ENCODE measurements around the gene OVCH2. TPM values are rescaled to one million over a fixed set of nuclear protein-coding genes. Genes with fewer than 3 reads are reported as not detected.

The OVCH2 gene
- total RNA-seq, 1 experiment from 2014 or later: 0.57 TPM

- H3K27me3 Mint-ChIP-seq (ENCODE audit: low read depth): 0 out of 2 replicates have a peak, but pooled peaks cover 4% of the 10 kb centered on the region
- DNase-seq (ENCODE audit: low spot score): no peak
- no peak for TF ChIP-seq EMX1 (CRISPR knock-in tag; IDR thresholded peaks at IDR 0.05)
- no peak for TF ChIP-seq SMAD3 (CRISPR knock-in tag; IDR thresholded peaks at IDR 0.05; ENCODE audit: borderline replicate concordance)
- TF ChIP-seq ZSCAN18 (CRISPR knock-in tag; IDR thresholded peaks at IDR 0.05): no peak
- no peak for TF ChIP-seq FOXJ3 (CRISPR knock-in tag; IDR thresholded peaks at IDR 0.05; ENCODE audit: borderline replicate concordance)
- H3K4me3 Mint-ChIP-seq: peak overlapping the region; percentile 78; the same call in 1 of the 2 replicates
- peaks cover 53% of the 10 kb centered on the region for H3K4me1 Mint-ChIP-seq
- CTCF ChIA-PET: interaction anchor here (0.8 to 1.4 kb wide), 2 partner anchors 15 to 104 kb away, joined by 3 to 4 read pairs; no protein-coding TSS in a partner anchor
- H3K27ac Mint-ChIP-seq: no peak overlapping the region
- POLR2A ChIA-PET: no interaction called here
- H3K9me3 Mint-ChIP-seq: peaks cover 6% of the 10 kb centered on the region; the same call in 1 of the 2 replicates
- no peak for ATAC-seq
- peaks cover 4% of the 10 kb centered on the region for H3K36me3 Mint-ChIP-seq
Observed at GRCh38 chr11:7675631-7676030, 30.6 kb downstream of the OVCH2 start.

- Mint-ChIP-seq H3K4me3 (peak overlapping the region; percentile 78), H3K36me3 (peaks cover 12% of the 10 kb centered on the region), H3K4me1 (peaks cover 51% of the 10 kb centered on the region), H3K27ac (peak overlapping the region; percentile 85; the same call in 1 of the 2 replicates), H3K27me3 (ENCODE audit: low read depth) (0 out of 2 replicates have a peak, but pooled peaks cover 4% of the 10 kb centered on the region), H3K9me3 (no peaks in the 10 kb centered on the region)
- POLR2A ChIA-PET: interaction anchor here (1.7 to 2.5 kb wide), 2 partner anchors 17 to 21 kb away, joined by 4 to 7 read pairs; no protein-coding TSS in a partner anchor
- CTCF ChIA-PET: interaction anchor here (0.7 to 1.8 kb wide), 6 partner anchors 8 to 254 kb away, joined by 3 to 7 read pairs (median 4); no protein-coding TSS in a partner anchor
- DNase-seq (ENCODE audit: low spot score) (peak; percentile 77), ATAC-seq (peak; percentile 84)
- no peak for TF ChIP-seq ATF2 (CRISPR knock-in tag; IDR thresholded peaks at IDR 0.05; ENCODE audit: borderline replicate concordance, low read depth)
- TF ChIP-seq E2F5 (CRISPR knock-in tag; IDR thresholded peaks at IDR 0.05): peak; percentile 76
- TF ChIP-seq, protein P1, sequence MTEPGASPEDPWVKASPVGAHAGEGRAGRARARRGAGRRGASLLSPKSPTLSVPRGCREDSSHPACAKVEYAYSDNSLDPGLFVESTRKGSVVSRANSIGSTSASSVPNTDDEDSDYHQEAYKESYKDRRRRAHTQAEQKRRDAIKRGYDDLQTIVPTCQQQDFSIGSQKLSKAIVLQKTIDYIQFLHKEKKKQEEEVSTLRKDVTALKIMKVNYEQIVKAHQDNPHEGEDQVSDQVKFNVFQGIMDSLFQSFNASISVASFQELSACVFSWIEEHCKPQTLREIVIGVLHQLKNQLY (CRISPR knock-in tag; IDR thresholded peaks at IDR 0.05): no peak
- TF ChIP-seq, protein P2, sequence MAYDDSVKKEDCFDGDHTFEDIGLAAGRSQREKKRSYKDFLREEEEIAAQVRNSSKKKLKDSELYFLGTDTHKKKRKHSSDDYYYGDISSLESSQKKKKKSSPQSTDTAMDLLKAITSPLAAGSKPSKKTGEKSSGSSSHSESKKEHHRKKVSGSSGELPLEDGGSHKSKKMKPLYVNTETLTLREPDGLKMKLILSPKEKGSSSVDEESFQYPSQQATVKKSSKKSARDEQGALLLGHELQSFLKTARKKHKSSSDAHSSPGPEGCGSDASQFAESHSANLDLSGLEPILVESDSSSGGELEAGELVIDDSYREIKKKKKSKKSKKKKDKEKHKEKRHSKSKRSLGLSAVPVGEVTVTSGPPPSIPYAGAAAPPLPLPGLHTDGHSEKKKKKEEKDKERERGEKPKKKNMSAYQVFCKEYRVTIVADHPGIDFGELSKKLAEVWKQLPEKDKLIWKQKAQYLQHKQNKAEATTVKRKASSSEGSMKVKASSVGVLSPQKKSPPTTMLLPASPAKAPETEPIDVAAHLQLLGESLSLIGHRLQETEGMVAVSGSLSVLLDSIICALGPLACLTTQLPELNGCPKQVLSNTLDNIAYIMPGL (CRISPR knock-in tag; IDR thresholded peaks at IDR 0.05): peak; percentile 80; the same call in 1 of the 2 replicates
- TF ChIP-seq ZNF263 (CRISPR knock-in tag; IDR thresholded peaks at IDR 0.05; ENCODE audit: low read depth): no peak
- TF ChIP-seq TCF7 (CRISPR knock-in tag; IDR thresholded peaks at IDR 0.05; ENCODE audit: low read depth): 0 out of 2 replicates have a peak, but pooled peaks have one; percentile 22
- TF ChIP-seq, protein P3, sequence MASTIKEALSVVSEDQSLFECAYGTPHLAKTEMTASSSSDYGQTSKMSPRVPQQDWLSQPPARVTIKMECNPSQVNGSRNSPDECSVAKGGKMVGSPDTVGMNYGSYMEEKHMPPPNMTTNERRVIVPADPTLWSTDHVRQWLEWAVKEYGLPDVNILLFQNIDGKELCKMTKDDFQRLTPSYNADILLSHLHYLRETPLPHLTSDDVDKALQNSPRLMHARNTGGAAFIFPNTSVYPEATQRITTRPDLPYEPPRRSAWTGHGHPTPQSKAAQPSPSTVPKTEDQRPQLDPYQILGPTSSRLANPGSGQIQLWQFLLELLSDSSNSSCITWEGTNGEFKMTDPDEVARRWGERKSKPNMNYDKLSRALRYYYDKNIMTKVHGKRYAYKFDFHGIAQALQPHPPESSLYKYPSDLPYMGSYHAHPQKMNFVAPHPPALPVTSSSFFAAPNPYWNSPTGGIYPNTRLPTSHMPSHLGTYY (CRISPR knock-in tag; IDR thresholded peaks at IDR 0.05): no peak
- TF ChIP-seq ZBTB21 (CRISPR knock-in tag; IDR thresholded peaks at IDR 0.05; ENCODE audit: borderline replicate concordance): no peak; the same call in 1 of the 2 replicates
- TF ChIP-seq ZNF532 (CRISPR knock-in tag; IDR thresholded peaks at IDR 0.05; ENCODE audit: borderline replicate concordance): no peak
- TF ChIP-seq JAZF1 (CRISPR knock-in tag; IDR thresholded peaks at IDR 0.05): no peak
- 0 out of 2 replicates have a peak, but pooled peaks have one; percentile 7 for TF ChIP-seq ETV6 (CRISPR knock-in tag; IDR thresholded peaks at IDR 0.05)
- TF ChIP-seq FOXP4 (CRISPR knock-in tag; IDR thresholded peaks at IDR 0.05): peak; percentile 76
- peak; percentile 18 for TF ChIP-seq ZNF317 (CRISPR knock-in tag; IDR thresholded peaks at IDR 0.05; ENCODE audit: borderline replicate concordance, low read depth)
Observed at GRCh38 chr11:7673724-7674434, 32.4 kb downstream of the OVCH2 start.
